Peyer's patch (tissue), 4 donors: ENCODE results near the gene SOBP.

Experiments used
- CTCF ChIP-seq, 6 experiments: fragments of 450-650 bp in 4 of 6; fragments of 200-600 bp in 2 of 6; sonication (generic) in 1 of 6; IDR thresholded peaks; one replicate each; pipeline ENCODE4 v1.5.1; 2017 to 2019; ENCODE audit warnings: antibody characterized with exemption in 6 of 6, mild to moderate bottlenecking in 3 of 6, moderate library complexity in 1 of 6
- POLR2A ChIP-seq, 2 donors: fragments of 450-650 bp; IDR thresholded peaks; one replicate each; pipeline ENCODE4 v1.5.1; 2017; ENCODE audit warnings: antibody characterized with exemption in 2 of 2, mild to moderate bottlenecking in 2 of 2, moderate library complexity in 2 of 2

- TF ChIP-seq CTCF (IDR thresholded peaks at IDR 0.05): no peak
- TF ChIP-seq POLR2A (IDR thresholded peaks at IDR 0.05): no peak
These were observed 148.6 kb downstream of the SOBP start for GRCh38 chr6:107638493-107638892.
